ENCODE data around the gene ECE1.

Gene ECE1

GRCh38 chr1:21297975-21298374 is 7.7 kb upstream of the ECE1 start:
- no CpG with 5 or more reads among the region's 13 CpGs for WGBS (ENCODE audit: insufficient coverage, insufficient read length)
- Histone ChIP-seq H3K4me3 (ENCODE audit: low read length) (no peak overlapping the region), H3K4me1 (ENCODE audit: control insufficient read depth, insufficient read depth, low read length) (peaks cover 6% of the 10 kb centered on the region), H3K36me3 (ENCODE audit: control insufficient read depth, insufficient read depth, low read length) (0 out of 2 replicates have a peak, but pooled peaks cover 2% of the 10 kb centered on the region), H3K27me3 (ENCODE audit: control insufficient read depth, insufficient read depth, low read length) (no peaks in the 10 kb centered on the region), H3K27ac (ENCODE audit: low read length) (no peak overlapping the region), H3K9me3 (ENCODE audit: control insufficient read depth, insufficient read depth, low read length) (no peaks in the 10 kb centered on the region)
- no peak for DNase-seq (ENCODE audit: low read depth, low spot score)

- no peaks in the 10 kb centered on the region for H3K9me3 ChIP-seq (ENCODE audit: control insufficient read depth, insufficient read depth, low read length)
- H3K4me3 ChIP-seq (ENCODE audit: low read length): no peak overlapping the region
- DNase-seq (ENCODE audit: low read depth, low spot score): no peak
- WGBS (ENCODE audit: insufficient coverage, insufficient read length): no CpG with 5 or more reads among the region's 7 CpGs
- no peak overlapping the region for H3K27ac ChIP-seq (ENCODE audit: low read length)
- H3K36me3 ChIP-seq (ENCODE audit: control insufficient read depth, insufficient read depth, low read length): 0 out of 2 replicates have a peak, but pooled peaks cover 2% of the 10 kb centered on the region
- no peaks in the 10 kb centered on the region for H3K27me3 ChIP-seq (ENCODE audit: control insufficient read depth, insufficient read depth, low read length)
- peaks cover 6% of the 10 kb centered on the region for H3K4me1 ChIP-seq (ENCODE audit: control insufficient read depth, insufficient read depth, low read length)
Measured at GRCh38 chr1:21296509-21297354, 6.5 kb upstream of the ECE1 start.

GRCh38 chr1:21295545-21295944 is 5.3 kb upstream of the ECE1 start:
- Histone ChIP-seq H3K27ac (ENCODE audit: low read length) (no peak overlapping the region), H3K9me3 (ENCODE audit: control insufficient read depth, insufficient read depth, low read length) (no peaks in the 10 kb centered on the region), H3K4me1 (ENCODE audit: control insufficient read depth, insufficient read depth, low read length) (peaks cover 8% of the 10 kb centered on the region), H3K27me3 (ENCODE audit: control insufficient read depth, insufficient read depth, low read length) (no peaks in the 10 kb centered on the region), H3K4me3 (ENCODE audit: low read length) (no peak overlapping the region), H3K36me3 (ENCODE audit: control insufficient read depth, insufficient read depth, low read length) (0 out of 2 replicates have a peak, but pooled peaks cover 2% of the 10 kb centered on the region)
- WGBS (ENCODE audit: insufficient coverage, insufficient read length): no CpG with 5 or more reads among the region's 6 CpGs
- no peak for DNase-seq (ENCODE audit: low read depth, low spot score)

GRCh38 chr1:21295002-21295401 is 4.7 kb upstream of the ECE1 start:
- no peak for DNase-seq (ENCODE audit: low read depth, low spot score)
- Histone ChIP-seq H3K4me1 (ENCODE audit: control insufficient read depth, insufficient read depth, low read length) (peaks cover 8% of the 10 kb centered on the region), H3K9me3 (ENCODE audit: control insufficient read depth, insufficient read depth, low read length) (no peaks in the 10 kb centered on the region)

DNA sequence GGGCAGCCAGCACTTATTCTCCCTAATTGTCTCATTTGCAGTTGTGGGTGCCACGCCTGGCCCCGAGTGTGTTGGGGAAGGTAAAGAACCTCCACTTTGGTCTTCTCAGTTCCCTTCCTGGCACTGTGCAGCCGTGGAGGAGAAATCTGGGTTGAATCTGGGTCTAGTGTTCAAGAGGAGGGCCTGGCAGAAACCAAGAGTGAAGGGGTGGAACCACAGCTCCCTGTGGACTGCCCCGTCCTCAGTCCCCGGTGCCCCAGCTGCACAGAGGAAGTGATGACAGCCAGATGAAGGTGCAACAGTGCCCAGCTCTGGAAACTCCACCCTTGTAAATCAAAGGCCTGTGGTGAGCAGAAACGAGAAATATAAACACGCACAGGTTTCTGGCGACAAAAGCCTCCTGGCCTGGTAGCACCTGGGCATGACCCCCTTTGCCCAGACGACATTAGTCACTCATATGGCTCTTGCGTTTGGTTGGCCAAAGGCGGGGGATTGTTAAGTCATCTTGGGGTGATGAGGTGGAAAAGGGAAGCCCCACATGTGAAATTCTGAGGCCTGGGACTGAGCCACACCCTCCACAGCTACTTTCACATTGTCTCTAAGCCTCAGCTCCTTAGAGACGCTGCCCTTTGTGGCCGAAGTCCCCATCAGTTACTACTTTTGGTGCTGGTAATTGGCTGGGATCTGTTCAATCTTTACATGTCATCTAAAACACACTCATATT is 4.2 kb upstream of the ECE1 start:
- no peak overlapping the region for H3K4me3 ChIP-seq (ENCODE audit: low read length)
- H3K9me3 ChIP-seq (ENCODE audit: control insufficient read depth, insufficient read depth, low read length): no peaks in the 10 kb centered on the region
- H3K27ac ChIP-seq (ENCODE audit: low read length): no peak overlapping the region
- H3K4me1 ChIP-seq (ENCODE audit: control insufficient read depth, insufficient read depth, low read length): peaks cover 8% of the 10 kb centered on the region
- no CpG with 5 or more reads among the region's 13 CpGs for WGBS (ENCODE audit: insufficient coverage, insufficient read length)
- 0 out of 2 replicates have a peak, but pooled peaks cover 2% of the 10 kb centered on the region for H3K36me3 ChIP-seq (ENCODE audit: control insufficient read depth, insufficient read depth, low read length)
- DNase-seq (ENCODE audit: low read depth, low spot score): no peak
- no peaks in the 10 kb centered on the region for H3K27me3 ChIP-seq (ENCODE audit: control insufficient read depth, insufficient read depth, low read length)

More at GRCh38 chr1:21295002-21295401, 4.7 kb upstream of the ECE1 start:
- Histone ChIP-seq H3K4me3 (ENCODE audit: low read length) (no peak overlapping the region), H3K27ac (ENCODE audit: low read length) (no peak overlapping the region), H3K27me3 (ENCODE audit: control insufficient read depth, insufficient read depth, low read length) (no peaks in the 10 kb centered on the region), H3K36me3 (ENCODE audit: control insufficient read depth, insufficient read depth, low read length) (0 out of 2 replicates have a peak, but pooled peaks cover 2% of the 10 kb centered on the region)
- no CpG with 5 or more reads among the region's 1 CpG for WGBS (ENCODE audit: insufficient coverage, insufficient read length)

DNA sequence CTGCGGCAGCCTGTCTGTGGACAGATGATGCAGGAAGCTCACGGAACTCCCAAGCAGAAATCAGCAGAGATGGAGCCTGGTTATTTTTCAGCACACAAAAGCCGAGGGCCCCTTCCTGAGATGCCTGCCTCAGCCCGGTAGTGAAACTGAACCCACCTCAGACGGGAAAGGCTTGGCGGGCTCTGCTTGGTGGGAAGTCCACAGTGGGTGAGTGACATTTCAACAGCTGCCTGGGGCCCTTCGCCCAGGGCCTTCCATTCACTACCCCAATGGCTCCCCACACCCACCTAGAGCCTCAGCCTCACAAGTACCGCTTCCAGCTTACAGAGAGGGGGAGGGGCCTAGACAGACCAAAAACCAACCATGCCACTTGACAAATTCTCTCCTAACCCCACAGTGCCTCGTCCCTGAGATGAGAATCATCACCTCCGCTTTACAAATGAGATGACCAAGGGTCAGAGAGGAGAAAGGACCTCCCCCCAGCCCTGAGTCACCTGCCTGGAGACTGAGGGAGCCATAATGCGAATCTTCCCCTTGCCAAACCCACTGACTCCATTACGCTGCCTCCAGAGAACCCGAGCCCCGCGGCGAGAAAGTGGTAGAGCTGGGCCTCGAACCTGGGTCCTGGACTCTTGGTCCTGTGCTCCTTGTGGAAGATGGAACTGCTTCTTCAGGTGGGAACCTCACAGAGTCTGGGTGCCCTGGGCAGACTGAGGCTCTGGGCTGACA is 3.4 kb upstream of the ECE1 start:
- Histone ChIP-seq H3K9me3 (ENCODE audit: control insufficient read depth, insufficient read depth, low read length) (no peaks in the 10 kb centered on the region), H3K27me3 (ENCODE audit: control insufficient read depth, insufficient read depth, low read length) (no peaks in the 10 kb centered on the region), H3K4me3 (ENCODE audit: low read length) (no peak overlapping the region), H3K36me3 (ENCODE audit: control insufficient read depth, insufficient read depth, low read length) (0 out of 2 replicates have a peak, but pooled peaks cover 2% of the 10 kb centered on the region), H3K4me1 (ENCODE audit: control insufficient read depth, insufficient read depth, low read length) (peaks cover 10% of the 10 kb centered on the region), H3K27ac (ENCODE audit: low read length) (no peak overlapping the region)
- no CpG with 5 or more reads among the region's 17 CpGs for WGBS (ENCODE audit: insufficient coverage, insufficient read length)
- DNase-seq (ENCODE audit: low read depth, low spot score): no peak

DNA sequence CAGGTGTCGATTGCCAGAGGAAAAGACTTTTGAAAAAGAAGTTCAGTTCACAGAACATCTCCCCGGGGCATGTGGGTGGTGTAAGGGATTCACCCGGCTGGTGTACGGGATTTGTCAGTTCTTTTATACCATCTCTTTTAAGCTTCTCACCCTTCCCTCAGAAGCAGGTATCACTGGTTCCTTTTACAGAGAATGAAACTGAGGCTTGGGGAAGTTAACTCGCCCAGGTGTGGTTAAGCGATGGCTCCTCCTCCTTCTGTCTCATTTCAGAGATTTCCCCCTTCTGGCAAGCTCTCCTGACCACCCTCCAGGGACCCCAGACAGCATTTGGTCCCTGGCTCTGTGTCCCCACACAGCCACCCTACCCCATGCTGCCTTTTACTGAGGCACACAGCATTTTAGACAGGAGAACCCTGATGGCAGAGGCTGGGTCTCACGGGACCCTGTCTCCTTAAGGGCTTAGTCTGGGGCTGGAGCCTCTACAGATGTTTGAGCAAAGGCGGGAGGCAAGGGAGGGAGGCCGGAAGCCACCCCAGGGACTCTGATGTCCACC is 2.8 kb upstream of the ECE1 start:
- WGBS (ENCODE audit: insufficient coverage, insufficient read length): no CpG with 5 or more reads among the region's 9 CpGs
- H3K36me3 ChIP-seq (ENCODE audit: control insufficient read depth, insufficient read depth, low read length): 0 out of 2 replicates have a peak, but pooled peaks cover 2% of the 10 kb centered on the region
- no peaks in the 10 kb centered on the region for H3K9me3 ChIP-seq (ENCODE audit: control insufficient read depth, insufficient read depth, low read length)
- H3K4me1 ChIP-seq (ENCODE audit: control insufficient read depth, insufficient read depth, low read length): peaks cover 10% of the 10 kb centered on the region
- H3K27ac ChIP-seq (ENCODE audit: low read length): no peak overlapping the region
- DNase-seq (ENCODE audit: low read depth, low spot score): no peak
- no peaks in the 10 kb centered on the region for H3K27me3 ChIP-seq (ENCODE audit: control insufficient read depth, insufficient read depth, low read length)
- no peak overlapping the region for H3K4me3 ChIP-seq (ENCODE audit: low read length)

- DNase-seq (ENCODE audit: low read depth, low spot score): no peak
- Histone ChIP-seq H3K4me1 (ENCODE audit: control insufficient read depth, insufficient read depth, low read length) (peaks cover 10% of the 10 kb centered on the region), H3K9me3 (ENCODE audit: control insufficient read depth, insufficient read depth, low read length) (no peaks in the 10 kb centered on the region), H3K36me3 (ENCODE audit: control insufficient read depth, insufficient read depth, low read length) (0 out of 2 replicates have a peak, but pooled peaks cover 2% of the 10 kb centered on the region), H3K27me3 (ENCODE audit: control insufficient read depth, insufficient read depth, low read length) (no peaks in the 10 kb centered on the region), H3K4me3 (ENCODE audit: low read length) (no peak overlapping the region), H3K27ac (ENCODE audit: low read length) (no peak overlapping the region)
- no CpG with 5 or more reads among the region's 3 CpGs for WGBS (ENCODE audit: insufficient coverage, insufficient read length)
Measured at GRCh38 chr1:21292503-21292983, 2.3 kb upstream of the ECE1 start.

DNA sequence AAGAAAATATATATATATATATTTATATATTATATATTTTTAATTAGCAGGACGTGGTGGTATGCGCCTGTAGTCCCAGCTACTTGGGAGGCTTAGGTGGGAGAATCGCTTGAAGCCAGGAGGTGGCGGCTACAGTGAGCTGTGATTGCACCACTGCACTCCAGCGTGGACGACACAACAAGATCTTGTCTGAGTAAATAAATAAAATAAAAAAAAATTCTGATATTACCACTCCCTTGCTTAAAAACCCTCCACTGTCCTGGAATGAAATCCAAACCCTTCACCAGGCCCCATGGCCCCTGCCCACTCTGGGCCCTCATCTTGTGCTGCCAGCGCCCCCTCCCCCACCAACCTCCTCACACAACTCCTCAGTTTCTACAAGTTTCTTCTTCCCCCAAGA is 1.7 kb upstream of the ECE1 start:
- no CpG with 5 or more reads among the region's 7 CpGs for WGBS (ENCODE audit: insufficient coverage, insufficient read length)
- Histone ChIP-seq H3K9me3 (ENCODE audit: control insufficient read depth, insufficient read depth, low read length) (no peaks in the 10 kb centered on the region), H3K4me3 (ENCODE audit: low read length) (no peak overlapping the region), H3K36me3 (ENCODE audit: control insufficient read depth, insufficient read depth, low read length) (0 out of 2 replicates have a peak, but pooled peaks cover 2% of the 10 kb centered on the region), H3K27me3 (ENCODE audit: control insufficient read depth, insufficient read depth, low read length) (no peaks in the 10 kb centered on the region), H3K4me1 (ENCODE audit: control insufficient read depth, insufficient read depth, low read length) (peaks cover 10% of the 10 kb centered on the region), H3K27ac (ENCODE audit: low read length) (no peak overlapping the region)
- no peak for DNase-seq (ENCODE audit: low read depth, low spot score)

DNA sequence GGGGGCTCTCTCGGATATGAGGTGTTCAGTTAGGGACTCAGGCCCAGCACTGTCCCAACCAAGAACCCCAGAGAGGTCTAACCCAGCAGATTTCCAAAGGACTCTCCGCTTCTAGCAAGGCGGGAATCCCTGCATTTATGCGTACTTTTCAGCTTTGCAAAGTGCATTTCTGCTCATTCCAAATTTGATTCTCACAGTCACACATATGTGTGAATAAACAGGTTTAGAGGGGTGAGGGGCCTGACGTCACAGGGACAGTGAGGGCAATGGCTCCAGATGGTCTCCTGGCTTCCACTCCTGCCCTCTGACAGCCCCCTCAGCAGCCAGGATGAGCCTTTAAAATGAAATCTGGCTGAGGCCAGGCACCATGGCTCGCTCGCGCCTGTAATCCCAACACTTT is 921 bp upstream of the ECE1 start:
- Histone ChIP-seq H3K4me1 (ENCODE audit: control insufficient read depth, insufficient read depth, low read length) (peaks cover 10% of the 10 kb centered on the region), H3K9me3 (ENCODE audit: control insufficient read depth, insufficient read depth, low read length) (no peaks in the 10 kb centered on the region), H3K36me3 (ENCODE audit: control insufficient read depth, insufficient read depth, low read length) (0 out of 2 replicates have a peak, but pooled peaks cover 2% of the 10 kb centered on the region), H3K4me3 (ENCODE audit: low read length) (no peak overlapping the region), H3K27me3 (ENCODE audit: control insufficient read depth, insufficient read depth, low read length) (no peaks in the 10 kb centered on the region), H3K27ac (ENCODE audit: low read length) (no peak overlapping the region)
- no peak for DNase-seq (ENCODE audit: low read depth, low spot score)
- no CpG with 5 or more reads among the region's 8 CpGs for WGBS (ENCODE audit: insufficient coverage, insufficient read length)
